NT2/D1 (cell line): Measurements from ENCODE around the gene EWSR1.

Experiments
- DNase-seq: peaks from one replicate; pipeline ENCODE4 v3.0.0-alpha.2; 2011; ENCODE audit warnings: low read depth, low spot score
- H3K27me3 ChIP-seq: 2 replicates; pipeline ENCODE4 v1.6.0; 2011; ENCODE audit warnings: mild to moderate bottlenecking; ENCODE audit not compliant: insufficient read length, insufficient read depth
- H3K36me3 ChIP-seq: 2 replicates; pipeline ENCODE4 v1.6.1; 2011; ENCODE audit warnings: mild to moderate bottlenecking, low read length, mixed read lengths; ENCODE audit not compliant: insufficient read depth, insufficient read length
- H3K4me1 ChIP-seq: 2 replicates; pipeline ENCODE4 v1.5.1; 2011; ENCODE audit not compliant: insufficient read depth, insufficient read length
- H3K4me3 ChIP-seq: 2 replicates; pipeline ENCODE4 v1.5.1; 2011; ENCODE audit warnings: low read depth; ENCODE audit not compliant: insufficient read length
- H3K9ac ChIP-seq: 2 replicates; pipeline ENCODE4 v1.6.0; 2011; ENCODE audit warnings: low read depth; ENCODE audit not compliant: insufficient read length
- H3K9me3 ChIP-seq: 2 replicates; pipeline ENCODE4 v1.5.1; 2011; ENCODE audit warnings: mild to moderate bottlenecking, low read length; ENCODE audit not compliant: insufficient read depth
- SUZ12 ChIP-seq: IDR thresholded peaks from 2 replicates; pipeline ENCODE4 v1.6.1; 2011; ENCODE audit not compliant: insufficient read length, insufficient read depth; ENCODE audit errors: extremely low read depth
- YY1 ChIP-seq: IDR thresholded peaks from 2 replicates; pipeline ENCODE4 v1.6.1; 2011; ENCODE audit not compliant: insufficient read length, insufficient read depth
- ZNF274 ChIP-seq: IDR thresholded peaks from 2 replicates; pipeline ENCODE4 v1.6.1; 2011; ENCODE audit warnings: mild to moderate bottlenecking, low read depth, low read length

The EWSR1 gene

GRCh38 chr22:29332886-29333496 lies 64.9 kb downstream of the EWSR1 start:
- peaks cover 15% of the 10 kb centered on the region for H3K4me1 ChIP-seq
- no peak for DNase-seq
- H3K4me3 ChIP-seq, result no peak overlapping the region
- TF ChIP-seq SUZ12 (no peak), YY1 (no peak), ZNF274 (no peak)
- no peaks in the 10 kb centered on the region for H3K9me3 ChIP-seq
- no peak overlapping the region for H3K9ac ChIP-seq
- H3K27me3 ChIP-seq, result no peaks in the 10 kb centered on the region
- H3K36me3 ChIP-seq, result peaks cover 86% of the 10 kb centered on the region

- Histone ChIP-seq H3K9me3 (no peaks in the 10 kb centered on the region), H3K27me3 (no peaks in the 10 kb centered on the region), H3K4me3 (no peak overlapping the region), H3K36me3 (peaks cover 87% of the 10 kb centered on the region), H3K4me1 (peaks cover 15% of the 10 kb centered on the region), H3K9ac (no peak overlapping the region)
- TF ChIP-seq SUZ12, result no peak
- no peak for TF ChIP-seq YY1
- no peak for TF ChIP-seq ZNF274
- no peak for DNase-seq
Observed at GRCh38 chr22:29334148-29334547, 66.1 kb downstream of the EWSR1 start.

- peaks cover 86% of the 10 kb centered on the region for H3K36me3 ChIP-seq
- H3K9ac ChIP-seq, result no peak overlapping the region
- TF ChIP-seq ZNF274 (no peak), SUZ12 (no peak), YY1 (no peak)
- no peaks in the 10 kb centered on the region for H3K9me3 ChIP-seq
- no peak for DNase-seq
- peaks cover 13% of the 10 kb centered on the region for H3K4me1 ChIP-seq
- H3K27me3 ChIP-seq, result no peaks in the 10 kb centered on the region
- no peak overlapping the region for H3K4me3 ChIP-seq
Observed at GRCh38 chr22:29334696-29335344, 66.8 kb downstream of the EWSR1 start.

GRCh38 chr22:29335656-29336055 lies 67.6 kb downstream of the EWSR1 start:
- TF ChIP-seq SUZ12 (no peak), ZNF274 (no peak), YY1 (no peak)
- Histone ChIP-seq H3K36me3 (peaks cover 87% of the 10 kb centered on the region), H3K4me3 (no peak overlapping the region)

GRCh38 chr22:29336751-29337490 lies 68.9 kb downstream of the EWSR1 start:
- Histone ChIP-seq H3K9ac (no peak overlapping the region), H3K9me3 (no peaks in the 10 kb centered on the region), H3K36me3 (peaks cover 90% of the 10 kb centered on the region), H3K4me1 (peaks cover 5% of the 10 kb centered on the region), H3K27me3 (no peaks in the 10 kb centered on the region), H3K4me3 (no peak overlapping the region)
- no peak for TF ChIP-seq YY1
- no peak for TF ChIP-seq ZNF274
- no peak for TF ChIP-seq SUZ12
- DNase-seq, result no peak

More at GRCh38 chr22:29335656-29336055, 67.6 kb downstream of the EWSR1 start:
- Histone ChIP-seq H3K9me3 (no peaks in the 10 kb centered on the region), H3K9ac (no peak overlapping the region), H3K27me3 (no peaks in the 10 kb centered on the region), H3K4me1 (peaks cover 11% of the 10 kb centered on the region)
- no peak for DNase-seq

- Histone ChIP-seq H3K4me1 (peaks cover 4% of the 10 kb centered on the region), H3K9me3 (no peaks in the 10 kb centered on the region), H3K4me3 (no peak overlapping the region), H3K27me3 (no peaks in the 10 kb centered on the region), H3K9ac (no peak overlapping the region), H3K36me3 (peaks cover 92% of the 10 kb centered on the region)
- DNase-seq, result no peak
- TF ChIP-seq YY1, result no peak
- TF ChIP-seq ZNF274, result no peak
- TF ChIP-seq SUZ12, result no peak
Observed at GRCh38 chr22:29337631-29338284, 69.7 kb downstream of the EWSR1 start.

DNA sequence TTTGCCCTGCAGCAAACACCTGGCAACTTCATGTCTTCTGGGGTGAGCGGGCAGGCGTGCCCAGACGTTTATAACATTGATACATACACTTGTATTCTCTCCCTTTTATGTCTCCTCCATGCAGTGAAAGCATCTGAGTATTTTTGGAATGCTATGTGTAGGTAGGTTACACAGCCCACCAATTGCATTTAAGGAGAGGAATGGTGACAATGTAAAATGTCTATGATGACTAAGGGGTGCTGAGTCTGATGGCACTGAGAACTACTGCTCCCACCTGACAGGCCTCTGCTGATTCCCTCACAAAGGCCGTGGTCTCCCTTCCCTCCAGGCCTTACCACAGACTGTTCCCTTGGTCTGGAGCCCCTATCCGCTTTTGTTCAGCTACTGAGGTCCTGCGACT lies 70.3 kb downstream of the EWSR1 start:
- Histone ChIP-seq H3K9ac (no peak overlapping the region), H3K4me3 (no peak overlapping the region), H3K27me3 (no peaks in the 10 kb centered on the region), H3K9me3 (no peaks in the 10 kb centered on the region), H3K36me3 (peaks cover 92% of the 10 kb centered on the region), H3K4me1 (no peaks in the 10 kb centered on the region)
- TF ChIP-seq SUZ12, result no peak
- TF ChIP-seq YY1, result no peak
- no peak for TF ChIP-seq ZNF274
- no peak for DNase-seq
